ENCODE measurements around the gene CCDC83.

DNA sequence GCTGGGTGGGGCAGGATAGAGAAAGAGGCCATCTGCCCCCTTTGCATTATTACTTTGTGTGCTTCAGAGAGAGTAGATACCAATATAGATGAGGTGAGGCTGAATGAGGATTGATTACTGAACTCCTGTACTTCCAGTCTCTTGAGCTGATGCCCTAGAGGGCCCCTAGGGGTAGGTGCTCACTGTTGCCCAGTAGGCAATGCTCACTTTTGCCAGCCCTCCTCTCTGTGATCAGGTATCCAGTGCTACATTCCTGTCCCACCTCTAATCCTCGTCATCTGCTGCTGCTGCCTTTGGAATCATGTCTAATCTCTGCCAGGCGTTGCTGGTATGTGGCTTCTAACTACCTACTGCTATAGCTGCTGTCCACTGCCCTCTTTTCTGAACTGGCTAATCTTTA is 57.2 kb downstream of the CCDC83 start:
- no peak for TF ChIP-seq OSR1 (CRISPR knock-in tag; IDR thresholded peaks at IDR 0.05)
- TF ChIP-seq, protein P1, sequence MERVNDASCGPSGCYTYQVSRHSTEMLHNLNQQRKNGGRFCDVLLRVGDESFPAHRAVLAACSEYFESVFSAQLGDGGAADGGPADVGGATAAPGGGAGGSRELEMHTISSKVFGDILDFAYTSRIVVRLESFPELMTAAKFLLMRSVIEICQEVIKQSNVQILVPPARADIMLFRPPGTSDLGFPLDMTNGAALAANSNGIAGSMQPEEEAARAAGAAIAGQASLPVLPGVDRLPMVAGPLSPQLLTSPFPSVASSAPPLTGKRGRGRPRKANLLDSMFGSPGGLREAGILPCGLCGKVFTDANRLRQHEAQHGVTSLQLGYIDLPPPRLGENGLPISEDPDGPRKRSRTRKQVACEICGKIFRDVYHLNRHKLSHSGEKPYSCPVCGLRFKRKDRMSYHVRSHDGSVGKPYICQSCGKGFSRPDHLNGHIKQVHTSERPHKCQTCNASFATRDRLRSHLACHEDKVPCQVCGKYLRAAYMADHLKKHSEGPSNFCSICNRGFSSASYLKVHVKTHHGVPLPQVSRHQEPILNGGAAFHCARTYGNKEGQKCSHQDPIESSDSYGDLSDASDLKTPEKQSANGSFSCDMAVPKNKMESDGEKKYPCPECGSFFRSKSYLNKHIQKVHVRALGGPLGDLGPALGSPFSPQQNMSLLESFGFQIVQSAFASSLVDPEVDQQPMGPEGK (CRISPR knock-in tag; IDR thresholded peaks at IDR 0.05; ENCODE audit: borderline replicate concordance) = no peak

Measured in SK-N-SH treated with all-trans-retinoic acid at 6 μM for 48 hours (cell line).